ENCODE data around the gene TMEM222.

DNA sequence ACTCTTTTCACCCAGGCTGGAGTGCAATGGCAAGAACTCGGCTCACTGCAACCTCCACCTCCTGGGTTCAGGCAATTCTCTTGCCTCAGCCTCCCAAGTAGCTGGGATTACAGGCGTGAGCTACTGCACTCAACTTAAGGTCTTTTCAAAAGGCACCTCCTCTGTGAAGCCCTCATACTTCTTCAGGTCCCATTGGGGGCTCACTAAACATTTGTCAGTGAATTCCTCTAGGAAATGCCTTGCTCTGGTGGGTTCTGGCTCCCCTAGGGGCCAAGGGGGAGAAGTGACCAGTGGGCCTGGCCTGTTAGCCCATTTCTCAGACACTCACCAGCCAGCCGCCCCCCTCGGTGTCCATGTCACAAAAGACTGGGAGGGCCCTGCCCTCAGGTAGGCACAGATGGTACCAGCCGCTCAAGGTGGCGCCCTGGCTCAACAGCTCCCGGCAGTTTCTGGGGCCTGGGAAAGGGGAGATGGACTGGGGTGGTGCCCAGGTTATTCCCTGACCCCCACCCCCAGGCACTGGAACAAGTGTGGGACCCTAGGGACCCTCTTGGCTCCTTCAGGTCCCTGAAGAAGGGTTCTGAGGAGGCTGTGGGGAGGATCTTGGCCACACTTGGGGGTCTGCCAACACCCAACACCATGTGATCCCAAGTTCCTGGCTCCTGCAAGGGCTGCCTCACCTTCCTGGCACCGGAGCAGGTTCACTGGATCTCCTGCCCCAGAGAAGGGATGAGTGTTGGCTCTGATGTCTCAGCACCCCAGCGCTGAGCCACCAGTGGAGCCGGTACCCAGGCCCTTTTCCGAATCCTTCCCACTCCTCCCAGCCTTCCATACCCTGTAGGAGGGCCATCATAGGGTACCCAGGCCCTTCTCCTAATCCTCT lies 51.1 kb downstream of the TMEM222 start:
- TF ChIP-seq, protein P1, sequence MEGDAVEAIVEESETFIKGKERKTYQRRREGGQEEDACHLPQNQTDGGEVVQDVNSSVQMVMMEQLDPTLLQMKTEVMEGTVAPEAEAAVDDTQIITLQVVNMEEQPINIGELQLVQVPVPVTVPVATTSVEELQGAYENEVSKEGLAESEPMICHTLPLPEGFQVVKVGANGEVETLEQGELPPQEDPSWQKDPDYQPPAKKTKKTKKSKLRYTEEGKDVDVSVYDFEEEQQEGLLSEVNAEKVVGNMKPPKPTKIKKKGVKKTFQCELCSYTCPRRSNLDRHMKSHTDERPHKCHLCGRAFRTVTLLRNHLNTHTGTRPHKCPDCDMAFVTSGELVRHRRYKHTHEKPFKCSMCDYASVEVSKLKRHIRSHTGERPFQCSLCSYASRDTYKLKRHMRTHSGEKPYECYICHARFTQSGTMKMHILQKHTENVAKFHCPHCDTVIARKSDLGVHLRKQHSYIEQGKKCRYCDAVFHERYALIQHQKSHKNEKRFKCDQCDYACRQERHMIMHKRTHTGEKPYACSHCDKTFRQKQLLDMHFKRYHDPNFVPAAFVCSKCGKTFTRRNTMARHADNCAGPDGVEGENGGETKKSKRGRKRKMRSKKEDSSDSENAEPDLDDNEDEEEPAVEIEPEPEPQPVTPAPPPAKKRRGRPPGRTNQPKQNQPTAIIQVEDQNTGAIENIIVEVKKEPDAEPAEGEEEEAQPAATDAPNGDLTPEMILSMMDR (IDR thresholded peaks at IDR 0.05; ENCODE audit: insufficient read depth, low read length, poor library complexity, severe bottlenecking), result no peak
- TF ChIP-seq EZH2phosphoT487 (conservative IDR thresholded peaks at IDR 0.05; ENCODE audit: low read length), result no peak
